Measurements from ENCODE around the gene RPL19. TPM values are rescaled to one million over a fixed set of nuclear protein-coding genes. Genes with fewer than 3 reads are reported as not detected.

The RPL19 gene
- total RNA-seq: 1,077 and 1,207 TPM in 2 replicates

GRCh38 chr17:39200070-39200879, at the start of gene RPL19:
RPL19 (plus strand) TSS chr17:39200283; CDS start chr17:39200345, 62 bp downstream.

GRCh38 chr17:39151150-39151942, 48.7 kb upstream of the RPL19 start, which contains the start of gene PLXDC1:
PLXDC1 (minus strand) TSS chr17:39151637; CDS start chr17:39151437, 200 bp downstream.

GRCh38 chr17:39165841-39166349, 34.2 kb upstream of the RPL19 start, which contains the start of gene ARL5C:
ARL5C (minus strand) TSS chr17:39166161; CDS start chr17:39165760, 401 bp downstream.

GRCh38 chr17:39197380-39198185, 2.5 kb upstream of the RPL19 start, which contains the start of gene CACNB1:
CACNB1 (minus strand) TSS chr17:39197669; CDS start chr17:39197495, 174 bp downstream.

GRCh38 chr17:39225308-39225958, 25.4 kb downstream of the RPL19 start, which contains the start of gene STAC2:
STAC2 (minus strand) TSS chr17:39225945; CDS start chr17:39225502, 443 bp downstream.

Other genes with a start within 250 kb of the RPL19 start
- not detected in 2 replicates for gene FBXO47, start 232.9 kb upstream of the RPL19 start, total RNA-seq
- 0.50 and 3.5 TPM in 2 replicates for gene PLXDC1, start 48.6 kb upstream of the RPL19 start, total RNA-seq
- gene ARL5C, start 34.1 kb upstream of the RPL19 start, total RNA-seq: not detected in 2 replicates
- 8.0 and 8.1 TPM in 2 replicates for gene CACNB1, start 2.6 kb upstream of the RPL19 start, total RNA-seq
- 0.13 and 2.1 TPM in 2 replicates for gene STAC2, start 25.7 kb downstream of the RPL19 start, total RNA-seq
- 15.2 and 17.1 TPM in 2 replicates for gene FBXL20, start 201.3 kb downstream of the RPL19 start, total RNA-seq

All from smooth muscle cell of the pulmonary artery (primary cell).